ENCODE results near the gene NAP1L4. TPM values are rescaled to one million over a fixed set of nuclear protein-coding genes. Genes with fewer than 3 reads are reported as not detected.

Gene NAP1L4
- total and polyA plus RNA-seq, 2 donors (not counting 1 experiment from before 2014, with no cell fraction given) = 62.1 to 133 TPM

GRCh38 chr11:3007404-3008010, 15.4 kb upstream of the NAP1L4 start:
- TF ChIP-seq CTCF (IDR thresholded peaks at IDR 0.05) (no peak), EZH2 (IDR thresholded peaks at IDR 0.05; ENCODE audit: borderline replicate concordance, insufficient read depth, low read depth, low read length, poor library complexity, severe bottlenecking) (no peak)
- CTCF ChIA-PET = interaction anchor here (0.7 kb wide), 1 partner anchor 83 kb away, joined by 3 read pairs; no protein-coding TSS in a partner anchor
- Histone ChIP-seq H3K4me1 (ENCODE audit: control insufficient read depth in 2 of 2, insufficient read depth in 2 of 2, low read length in 2 of 2) (no peaks in the 10 kb centered on the region), H3K9ac (ENCODE audit: low read length) (no peak overlapping the region), H4K20me1 (ENCODE audit: control insufficient read depth, insufficient read depth, low read length, poor library complexity, severe bottlenecking) (no peaks in the 10 kb centered on the region), H3K79me2 (ENCODE audit: control insufficient read depth, insufficient read depth, low read length) (no peaks in the 10 kb centered on the region), H3K36me3 (replicated peaks in 1 of 2; ENCODE audit: control extremely low read depth in 1 of 2, control insufficient read depth in 1 of 2, extremely low read depth in 1 of 2, insufficient read depth in 2 of 2, low read length in 1 of 2) (peaks cover 0 to 59% of the 10 kb centered on the region in 2 experiments), H3K4me3 (ENCODE audit: control extremely low read depth in 1 of 5, extremely low read depth in 1 of 5, insufficient read depth in 1 of 5, low read depth in 2 of 5, low read length in 4 of 5) (no peak overlapping the region), H2AFZ (ENCODE audit: insufficient read depth, low read depth, low read length, poor library complexity, severe bottlenecking) (no peak overlapping the region), H3K27me3 (replicated peaks in 1 of 4; ENCODE audit: control extremely low read depth in 1 of 4, control insufficient read depth in 3 of 4, insufficient read depth in 4 of 4, low read length in 3 of 4) (no peaks in the 10 kb centered on the region), H3K9me3 (ENCODE audit: control extremely low read depth in 1 of 3, control insufficient read depth in 2 of 3, insufficient read depth in 1 of 3, low read length in 2 of 3) (no peaks in the 10 kb centered on the region), H3K27ac (ENCODE audit: low read length in 2 of 2) (no peak overlapping the region), H3K4me2 (replicated peaks; ENCODE audit: low read depth, low read length, poor library complexity, severe bottlenecking) (no peak overlapping the region)
- H3K4me3 Mint-ChIP-seq = no peak overlapping the region
- H3K27ac Mint-ChIP-seq = no peak overlapping the region
- POLR2A ChIA-PET = no interaction called here
- intact Hi-C loops (cut with micrococcal nuclease) = no loop called here
- H3K9me3 Mint-ChIP-seq (ENCODE audit: insufficient read depth) = no peaks in the 10 kb centered on the region
- no peak for DNase-seq
- WGBS (ENCODE audit: insufficient coverage) = 96% methylated on average over 15 of the region's 20 CpGs
- ATAC-seq (ENCODE audit: low read depth) = no peak
- no peaks in the 10 kb centered on the region for H3K27me3 Mint-ChIP-seq
- H3K4me1 Mint-ChIP-seq = no peaks in the 10 kb centered on the region

DNA sequence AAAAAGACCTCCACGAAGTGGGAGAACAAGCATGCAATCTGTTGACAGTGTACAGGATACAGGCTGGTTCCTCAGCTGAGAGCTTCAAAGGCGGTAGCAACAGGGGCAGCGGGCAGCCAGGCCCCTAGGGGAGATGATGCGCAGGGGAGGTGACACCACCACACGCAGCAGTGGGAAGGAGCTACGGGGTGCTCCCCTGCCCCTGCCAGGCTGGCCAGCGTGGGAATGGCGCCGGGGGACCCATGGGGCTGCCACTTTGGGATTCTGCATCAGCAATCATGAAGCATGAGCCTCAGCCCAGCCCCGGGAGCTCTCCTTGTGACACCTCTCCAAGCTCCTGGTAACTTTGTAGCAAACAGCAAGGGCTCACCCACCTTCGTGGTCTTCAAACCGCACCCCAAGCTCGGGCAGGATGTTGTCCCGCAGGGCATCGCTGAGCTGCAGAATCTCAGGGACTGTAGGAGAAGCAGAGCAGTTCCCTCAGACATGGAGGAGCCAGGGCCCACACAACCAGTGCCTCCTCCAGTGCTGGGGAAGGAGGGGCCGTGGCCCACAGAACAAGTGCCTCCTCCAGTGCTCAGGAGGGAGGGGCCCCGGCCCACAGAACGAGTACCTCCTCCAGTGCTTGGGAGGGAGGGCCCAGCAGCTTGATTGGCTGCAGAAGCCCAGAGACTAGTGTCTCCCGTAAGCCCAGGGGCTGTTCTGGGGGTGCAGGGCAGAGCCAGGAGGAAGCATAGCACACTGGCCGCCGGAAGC, 14.6 kb upstream of the NAP1L4 start:
- POLR2A ChIA-PET = no interaction called here
- TF ChIP-seq CTCF (IDR thresholded peaks at IDR 0.05) = no peak

More for the DNA sequence above, 14.6 kb upstream of the NAP1L4 start:
- Mint-ChIP-seq H3K9me3 (ENCODE audit: insufficient read depth) (no peaks in the 10 kb centered on the region), H3K4me1 (no peaks in the 10 kb centered on the region), H3K27me3 (no peaks in the 10 kb centered on the region), H3K4me3 (no peak overlapping the region), H3K27ac (no peak overlapping the region)
- Histone ChIP-seq H3K4me1 (ENCODE audit: control insufficient read depth in 2 of 2, insufficient read depth in 2 of 2, low read length in 2 of 2) (no peaks in the 10 kb centered on the region), H4K20me1 (ENCODE audit: control insufficient read depth, insufficient read depth, low read length, poor library complexity, severe bottlenecking) (no peaks in the 10 kb centered on the region), H3K4me3 (ENCODE audit: control extremely low read depth in 1 of 5, extremely low read depth in 1 of 5, insufficient read depth in 1 of 5, low read depth in 2 of 5, low read length in 4 of 5) (no peak overlapping the region), H2AFZ (ENCODE audit: insufficient read depth, low read depth, low read length, poor library complexity, severe bottlenecking) (no peak overlapping the region), H3K27ac (ENCODE audit: low read length in 2 of 2) (no peak overlapping the region), H3K27me3 (replicated peaks in 1 of 4; ENCODE audit: control extremely low read depth in 1 of 4, control insufficient read depth in 3 of 4, insufficient read depth in 4 of 4, low read length in 3 of 4) (no peaks in the 10 kb centered on the region), H3K9me3 (ENCODE audit: control extremely low read depth in 1 of 3, control insufficient read depth in 2 of 3, insufficient read depth in 1 of 3, low read length in 2 of 3) (no peaks in the 10 kb centered on the region), H3K36me3 (replicated peaks in 1 of 2; ENCODE audit: control extremely low read depth in 1 of 2, control insufficient read depth in 1 of 2, extremely low read depth in 1 of 2, insufficient read depth in 2 of 2, low read length in 1 of 2) (peaks cover 0 to 57% of the 10 kb centered on the region in 2 experiments), H3K79me2 (ENCODE audit: control insufficient read depth, insufficient read depth, low read length) (no peaks in the 10 kb centered on the region), H3K4me2 (replicated peaks; ENCODE audit: low read depth, low read length, poor library complexity, severe bottlenecking) (no peak overlapping the region), H3K9ac (ENCODE audit: low read length) (no peak overlapping the region)
- no peak for ATAC-seq (ENCODE audit: low read depth)
- intact Hi-C loops (cut with micrococcal nuclease) = no loop called here
- CTCF ChIA-PET = no interaction called here
- no peak for DNase-seq
- 92% methylated on average over 21 of the region's 21 CpGs for WGBS (ENCODE audit: insufficient coverage)

All from B cell (primary cell).